ENCODE measurements around the gene XXYLT1.

DNA sequence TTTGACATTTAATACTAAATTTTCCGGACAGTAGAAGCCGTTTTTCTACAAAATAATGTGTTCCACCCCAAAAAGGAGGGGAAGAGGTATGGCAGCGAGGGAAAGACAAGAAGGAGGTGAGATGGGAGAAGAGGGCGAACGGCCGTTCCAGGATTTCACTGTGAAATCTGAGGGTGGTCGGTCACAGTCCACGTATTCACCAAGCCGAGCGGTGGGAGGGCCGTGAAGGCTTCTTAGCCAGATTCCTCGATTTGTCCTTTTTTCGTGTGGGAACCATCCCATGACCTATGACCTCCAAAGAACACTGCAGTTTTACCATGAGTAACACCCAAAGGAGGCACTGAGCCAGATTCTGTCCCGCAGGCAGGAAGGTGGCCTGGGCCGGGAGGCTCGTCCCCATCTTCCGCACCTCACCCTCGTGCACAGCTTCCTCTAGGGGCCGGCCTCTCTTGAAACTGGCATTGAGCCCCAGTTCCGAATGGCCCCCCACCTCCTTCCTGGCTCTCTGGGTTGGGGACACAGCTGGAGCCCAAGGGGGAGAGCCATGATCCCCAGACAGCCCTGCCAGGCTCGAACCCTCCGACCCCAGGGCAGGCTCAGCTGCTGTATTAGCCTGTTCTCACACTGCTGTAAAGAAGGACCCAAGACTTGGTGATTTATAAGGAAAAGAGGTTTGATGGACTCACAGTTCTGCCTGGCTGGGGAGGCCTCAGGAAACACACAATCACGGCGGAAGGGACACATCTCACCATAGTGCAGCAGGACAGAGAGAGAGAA is 23.7 kb downstream of the XXYLT1 start:
- TF ChIP-seq POLR2AphosphoS5 (IDR thresholded peaks at IDR 0.05) (no peak), POLR2A (IDR thresholded peaks at IDR 0.05) (no peak)
